Ureter (tissue), 1 donor: Measurements from ENCODE around the gene RRM2. TPM values are rescaled to one million over a fixed set of nuclear protein-coding genes. Genes with fewer than 3 reads are reported as not detected.

Experiments used
- DNase-seq: peaks from one replicate; pipeline ENCODE4 v3.0.0-alpha.2; 2020; ENCODE audit warnings: low spot score
- total RNA-seq: library from RNA; stranded (reverse); gene quantifications from one replicate; pipeline ENCODE4 v1.2.4, GENCODE V29; 2023
- donor health status: DM: yes; HTN: yes; CAD: no.

RRM2 gene
- 2.2 TPM for total RNA-seq

DNA sequence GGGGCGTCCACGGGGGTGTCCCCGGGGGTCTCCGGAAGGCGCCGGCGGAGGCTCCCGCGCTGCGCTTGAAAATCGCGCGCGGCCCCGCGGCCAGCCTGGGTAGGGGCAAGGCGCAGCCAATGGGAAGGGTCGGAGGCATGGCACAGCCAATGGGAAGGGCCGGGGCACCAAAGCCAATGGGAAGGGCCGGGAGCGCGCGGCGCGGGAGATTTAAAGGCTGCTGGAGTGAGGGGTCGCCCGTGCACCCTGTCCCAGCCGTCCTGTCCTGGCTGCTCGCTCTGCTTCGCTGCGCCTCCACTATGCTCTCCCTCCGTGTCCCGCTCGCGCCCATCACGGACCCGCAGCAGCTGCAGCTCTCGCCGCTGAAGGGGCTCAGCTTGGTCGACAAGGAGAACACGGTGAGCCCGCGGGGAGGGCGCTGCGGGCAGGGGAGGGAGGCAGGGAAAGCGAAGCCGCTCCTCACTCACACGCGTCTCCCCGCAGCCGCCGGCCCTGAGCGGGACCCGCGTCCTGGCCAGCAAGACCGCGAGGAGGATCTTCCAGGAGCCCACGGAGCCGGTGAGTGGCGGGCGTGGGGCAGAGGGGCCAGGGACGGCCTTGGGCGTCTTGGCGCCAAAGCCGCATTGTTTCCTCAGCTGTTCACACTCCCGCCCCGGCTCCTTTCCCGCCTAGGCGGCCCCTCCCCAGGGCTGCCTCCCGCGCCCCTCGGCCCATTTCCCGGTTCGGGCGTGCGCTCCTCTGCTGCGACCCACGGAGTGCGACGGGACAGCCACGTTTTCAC lies at the start of gene RRM2:
Gene RRM2, plus strand, starts transcription at position 240 of the 781 bp plus-strand sequence. Its CDS starts 60 bp downstream, at position 300.
- peak; percentile 93 for DNase-seq

DNA sequence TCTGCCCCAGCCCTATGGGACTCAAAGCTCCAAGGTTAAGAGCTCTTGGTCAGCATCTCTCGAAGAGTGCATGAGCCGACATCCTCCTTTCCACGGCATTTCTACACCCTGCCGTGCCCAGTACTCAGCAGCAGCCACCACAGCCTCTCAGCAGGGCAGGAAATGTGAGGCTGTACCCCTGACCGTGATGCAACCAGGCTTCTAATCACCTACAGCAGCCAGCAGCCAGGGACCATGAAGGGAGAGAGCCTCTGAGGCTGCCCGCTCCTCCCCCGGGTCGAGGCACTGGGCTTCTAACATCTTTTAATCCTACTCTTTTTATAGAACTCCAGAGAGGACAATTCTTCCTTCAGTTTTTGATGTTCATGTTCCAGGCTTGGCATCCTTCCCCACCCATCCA lies 48.8 kb upstream of the RRM2 start:
- DNase-seq, result no peak

DNA sequence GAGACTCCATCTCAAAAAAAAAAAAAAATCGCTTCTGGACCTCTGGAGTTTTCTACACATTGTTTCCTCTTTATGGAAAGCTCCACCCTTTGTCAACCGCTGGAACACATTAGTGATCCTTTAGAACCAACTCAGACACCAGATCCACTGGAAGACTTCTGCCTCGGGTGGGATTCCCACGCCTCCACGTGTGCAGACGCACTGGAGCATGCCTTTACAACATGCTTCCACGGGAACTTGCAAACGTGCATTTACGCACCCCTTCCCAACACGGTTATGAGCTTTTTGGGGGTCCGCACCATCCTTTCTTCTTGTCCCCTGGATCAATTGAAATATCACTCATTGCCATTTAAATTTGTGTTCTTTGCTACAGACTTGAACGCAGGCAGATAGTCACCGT lies 47.4 kb upstream of the RRM2 start:
- no peak for DNase-seq

DNA sequence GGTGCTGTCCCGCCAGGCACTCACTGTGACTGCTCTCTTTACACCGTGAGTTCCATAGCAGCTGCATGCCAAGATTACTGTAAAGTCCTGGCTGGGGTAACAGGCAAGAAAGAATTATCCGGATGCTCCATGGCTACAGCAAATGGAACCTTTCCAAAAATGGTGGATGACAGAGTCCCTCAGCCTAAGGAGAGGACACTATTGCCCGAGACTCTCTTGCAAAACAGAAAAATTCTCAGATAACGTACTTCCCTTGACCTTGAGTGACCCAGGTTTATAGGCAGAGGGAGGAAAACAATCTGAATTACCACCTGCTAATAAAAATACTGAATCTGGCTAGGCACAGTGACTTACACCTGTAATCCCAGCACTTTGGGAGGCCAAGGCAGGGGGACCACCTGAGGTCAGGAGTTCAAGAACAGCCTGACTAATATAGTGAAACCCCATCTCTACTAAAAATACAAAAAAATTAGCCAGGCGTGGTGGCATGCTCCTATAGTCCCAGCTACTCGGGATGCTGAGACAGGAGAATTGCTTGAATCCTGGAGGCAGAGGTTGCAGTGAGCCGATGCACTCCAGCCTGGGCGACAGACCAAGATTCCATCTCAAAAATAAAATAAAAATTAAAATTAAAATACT lies 46.8 kb upstream of the RRM2 start:
- DNase-seq, result no peak

DNA sequence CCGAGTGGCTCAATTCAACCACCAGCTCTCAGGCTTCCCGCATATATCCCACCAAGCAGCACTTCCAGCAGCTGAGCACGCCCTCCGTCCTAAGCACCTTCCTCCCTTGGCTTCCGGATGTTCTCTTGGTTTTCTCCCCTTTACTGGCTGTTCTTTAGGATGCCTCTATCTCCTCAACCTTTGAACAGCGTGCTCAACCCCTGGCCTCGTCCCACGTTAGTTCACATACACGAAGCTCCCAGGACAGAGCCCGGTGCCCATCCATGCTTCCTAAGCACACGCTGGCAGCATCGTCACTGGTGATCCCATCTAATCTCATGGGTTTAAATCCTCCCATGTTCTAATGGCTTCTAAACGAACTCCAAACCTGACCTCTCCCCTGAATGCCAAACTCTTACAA lies 46.0 kb upstream of the RRM2 start:
- DNase-seq, result no peak

DNA sequence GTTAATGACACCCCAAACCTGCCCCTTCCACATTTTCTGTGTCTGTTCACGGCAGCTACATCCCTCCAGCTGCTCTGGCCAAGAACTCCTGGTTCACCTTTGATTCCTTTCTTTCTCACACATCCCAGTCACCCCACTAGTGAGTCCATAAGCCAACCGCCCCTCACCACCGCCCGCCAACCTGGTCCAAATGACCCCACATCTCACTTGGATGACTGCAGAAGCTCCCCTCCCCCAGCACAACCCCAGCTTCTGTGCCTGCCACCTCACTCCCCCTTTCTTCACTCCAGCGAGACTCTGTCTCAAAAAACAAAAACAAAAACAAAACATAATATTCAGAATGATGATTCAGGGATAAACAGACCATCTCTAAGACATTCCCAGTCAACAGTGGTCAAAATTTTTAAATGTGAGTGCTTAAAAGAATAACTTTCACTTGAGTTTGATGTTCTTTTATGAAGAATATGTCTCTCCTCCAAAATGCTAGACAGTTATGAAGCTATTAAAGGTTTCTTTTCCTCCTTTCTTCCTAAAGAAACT lies 45.5 kb upstream of the RRM2 start:
- DNase-seq, result no peak

DNA sequence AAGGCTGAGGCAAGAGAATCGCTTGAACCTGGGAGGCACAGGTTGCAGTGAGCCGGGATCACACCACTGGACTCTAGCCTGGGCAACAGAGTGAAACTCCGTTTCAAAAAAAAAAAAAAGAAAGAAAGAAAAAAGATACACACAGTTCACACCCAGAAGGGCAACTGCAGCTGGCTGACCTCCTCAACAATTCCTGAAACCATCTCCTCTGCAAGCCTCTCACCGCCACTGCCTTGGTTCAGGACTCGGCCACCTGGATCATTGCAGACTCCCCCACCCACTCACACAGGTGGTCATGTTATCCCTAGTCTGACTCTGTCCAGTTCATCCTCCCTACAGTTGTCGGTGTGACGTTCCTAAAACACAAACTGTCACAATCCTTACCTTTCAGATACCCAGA lies 44.5 kb upstream of the RRM2 start:
- no peak for DNase-seq

DNA sequence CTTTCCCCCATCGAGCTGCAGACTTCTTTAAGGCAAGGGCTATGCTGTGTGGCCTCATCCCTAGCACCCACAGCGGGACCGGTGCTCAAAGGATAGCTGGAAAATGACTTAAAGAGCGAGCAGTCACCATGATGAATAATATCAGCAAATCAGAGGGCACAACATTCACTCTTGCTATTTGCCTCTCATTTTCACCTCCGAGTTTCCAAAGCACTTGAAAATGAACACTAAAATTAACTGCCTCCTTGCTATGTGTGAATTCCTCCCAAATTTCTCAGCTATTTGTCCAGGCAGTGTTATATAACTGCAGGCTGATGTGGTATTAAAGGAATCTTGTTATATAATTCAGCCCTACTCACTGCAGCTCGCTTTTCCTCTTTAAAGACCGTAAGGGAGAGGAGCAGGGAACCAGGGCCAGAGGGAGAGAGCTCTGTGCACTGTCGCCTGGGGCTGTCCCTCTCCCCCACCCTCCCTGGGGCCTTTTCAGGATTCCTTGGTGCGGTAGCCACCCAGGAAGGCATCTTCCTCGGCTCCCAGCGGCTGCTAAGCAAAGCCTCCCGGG lies 43.8 kb upstream of the RRM2 start:
- no peak for DNase-seq

DNA sequence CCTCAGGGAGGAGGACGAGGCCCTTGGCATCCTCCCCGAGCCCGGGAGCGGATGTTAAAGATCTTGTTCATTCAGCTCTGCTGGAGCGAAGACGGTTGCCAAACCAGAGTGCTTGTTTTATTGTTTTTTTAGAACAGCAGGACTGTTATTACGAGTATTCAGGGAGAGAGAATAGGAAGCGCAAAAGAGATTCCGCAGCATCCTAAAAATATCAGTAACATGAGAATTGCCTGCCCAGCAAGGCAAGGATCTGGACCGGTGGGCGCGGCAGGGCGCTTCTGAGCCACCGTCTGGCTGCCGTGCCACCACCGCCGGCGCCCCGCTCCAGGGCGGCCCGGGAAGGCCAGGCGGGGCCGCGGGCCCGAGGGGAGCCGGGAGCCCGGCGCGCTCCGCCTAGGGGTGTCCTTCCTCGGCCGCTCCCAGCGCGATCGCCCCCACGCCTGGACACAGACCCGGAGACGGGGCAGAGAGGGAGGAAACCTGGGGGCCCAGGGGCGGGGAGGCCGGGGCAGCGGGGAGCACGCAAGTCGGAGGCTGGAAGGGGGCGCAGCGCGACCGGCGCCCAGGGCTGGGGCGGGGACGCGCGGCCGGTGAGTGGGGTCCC lies 43.2 kb upstream of the RRM2 start:
- no peak for DNase-seq

DNA sequence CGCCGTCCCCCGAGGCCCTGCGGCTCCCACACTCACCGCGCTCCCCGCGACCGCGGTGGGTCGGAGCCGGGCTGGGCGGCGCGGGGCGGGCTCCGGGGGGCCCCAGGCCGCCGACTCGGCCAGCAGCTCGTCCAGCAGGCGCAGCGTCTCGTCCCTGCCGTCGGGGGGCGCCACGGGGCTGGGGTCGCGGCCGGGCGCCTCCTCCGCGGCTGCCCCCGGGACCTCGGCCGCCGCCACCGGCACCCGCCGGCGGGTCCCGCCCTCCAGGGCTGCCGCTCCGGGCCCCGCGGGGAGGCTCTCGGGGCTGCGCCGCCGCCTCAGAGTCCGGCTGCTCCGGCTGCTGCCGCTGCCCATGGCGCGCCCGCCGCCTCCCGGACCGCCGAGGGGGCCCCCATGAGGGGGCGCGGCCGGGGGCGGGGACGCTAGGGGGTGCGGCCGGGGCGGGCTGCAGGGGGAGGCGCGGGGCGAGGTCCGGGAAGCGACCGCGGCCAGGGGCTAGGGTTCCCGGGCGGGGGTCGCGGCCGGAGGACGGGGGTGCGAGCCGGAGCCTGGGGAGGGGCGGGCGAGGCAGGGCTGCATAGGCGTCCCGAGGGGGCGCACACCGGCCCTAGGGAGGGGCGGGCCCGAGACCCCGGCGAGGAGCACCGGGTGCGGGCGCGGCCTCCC lies 42.5 kb upstream of the RRM2 start, which contains the start of gene CYS1:
Gene CYS1, minus strand, starts transcription at position 542 of the 666 bp plus-strand sequence. Its CDS starts 188 bp downstream, at position 354.
- DNase-seq, result no peak

DNA sequence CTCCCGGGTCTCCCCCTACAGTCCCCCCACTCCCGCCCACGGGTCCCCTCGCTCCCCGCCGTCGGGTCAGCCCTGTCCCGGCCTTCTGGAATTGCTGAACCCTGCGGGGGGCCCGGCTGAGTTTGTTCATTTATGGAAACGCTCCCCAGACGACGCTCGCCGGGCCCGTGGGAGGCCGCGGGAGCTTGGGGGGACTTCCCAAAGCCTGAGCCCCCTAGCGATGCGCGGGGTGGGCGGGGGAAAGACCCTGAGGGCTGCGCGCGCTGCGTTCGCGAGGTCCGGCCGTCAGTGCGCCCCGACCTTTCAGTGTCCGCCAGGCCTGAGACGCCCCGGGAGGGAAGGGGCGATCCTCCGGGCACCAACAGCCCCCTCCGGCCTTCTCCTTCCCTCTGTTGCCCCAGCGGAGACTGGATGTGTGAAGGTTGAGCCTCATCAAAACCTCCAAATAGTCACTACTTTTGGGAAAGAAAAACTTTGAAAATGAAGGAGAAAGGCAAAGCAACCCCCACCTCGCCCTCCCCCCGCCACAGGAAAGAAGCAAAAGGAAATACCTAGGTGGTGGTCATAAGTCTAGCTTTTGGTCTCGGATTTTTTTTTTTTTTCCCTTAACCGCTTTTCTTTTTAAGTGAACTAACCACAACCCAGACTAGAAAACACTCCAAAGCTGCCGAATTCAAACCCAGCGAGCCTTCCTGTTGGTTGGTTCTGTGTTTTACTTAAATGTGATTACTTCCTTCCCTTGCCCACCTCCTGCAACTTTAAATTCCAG lies 41.8 kb upstream of the RRM2 start:
- no peak for DNase-seq

DNA sequence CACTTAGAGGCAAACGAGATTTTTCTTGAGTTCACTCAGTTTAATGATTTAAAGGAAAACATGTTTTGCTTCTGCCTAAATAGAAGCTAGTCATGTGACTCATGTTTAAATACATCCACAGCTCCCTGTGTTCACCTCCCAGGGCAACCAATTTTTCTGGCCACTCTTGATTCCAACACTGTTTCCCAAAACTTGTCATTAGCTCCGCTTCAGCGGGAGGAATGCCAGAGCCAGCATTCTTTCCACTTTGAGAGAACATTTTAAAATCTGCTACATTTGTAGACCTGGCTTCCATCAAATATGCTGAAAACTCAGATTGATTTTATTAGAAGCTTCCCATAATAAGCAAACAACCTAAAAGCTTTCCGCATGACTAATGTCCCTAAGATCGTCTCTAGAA lies 39.5 kb upstream of the RRM2 start:
- no peak for DNase-seq

DNA sequence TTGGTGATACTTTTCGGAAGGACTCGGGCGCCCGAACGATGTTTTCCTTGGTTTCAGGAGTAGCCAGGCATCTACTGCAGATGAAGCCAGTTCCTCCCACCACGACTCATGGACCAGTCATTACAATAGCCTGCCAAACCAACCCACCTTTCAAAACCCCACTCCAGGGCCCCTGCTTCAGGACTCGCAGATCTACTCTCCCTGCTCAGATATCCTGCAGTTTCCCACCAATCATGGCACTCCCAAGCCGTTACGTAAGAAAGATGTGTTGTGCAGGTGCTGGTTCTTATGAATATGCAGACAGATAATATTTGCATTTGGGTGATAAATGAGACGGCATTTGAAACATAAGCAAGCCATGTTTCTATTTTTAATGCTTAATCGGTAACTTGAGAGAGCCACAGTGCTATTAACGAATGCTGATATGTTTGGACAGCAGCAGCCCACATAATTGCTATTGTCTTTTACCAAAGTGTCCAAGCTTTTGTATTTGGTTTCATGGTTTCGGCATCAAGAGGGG lies 38.8 kb upstream of the RRM2 start:
- no peak for DNase-seq

DNA sequence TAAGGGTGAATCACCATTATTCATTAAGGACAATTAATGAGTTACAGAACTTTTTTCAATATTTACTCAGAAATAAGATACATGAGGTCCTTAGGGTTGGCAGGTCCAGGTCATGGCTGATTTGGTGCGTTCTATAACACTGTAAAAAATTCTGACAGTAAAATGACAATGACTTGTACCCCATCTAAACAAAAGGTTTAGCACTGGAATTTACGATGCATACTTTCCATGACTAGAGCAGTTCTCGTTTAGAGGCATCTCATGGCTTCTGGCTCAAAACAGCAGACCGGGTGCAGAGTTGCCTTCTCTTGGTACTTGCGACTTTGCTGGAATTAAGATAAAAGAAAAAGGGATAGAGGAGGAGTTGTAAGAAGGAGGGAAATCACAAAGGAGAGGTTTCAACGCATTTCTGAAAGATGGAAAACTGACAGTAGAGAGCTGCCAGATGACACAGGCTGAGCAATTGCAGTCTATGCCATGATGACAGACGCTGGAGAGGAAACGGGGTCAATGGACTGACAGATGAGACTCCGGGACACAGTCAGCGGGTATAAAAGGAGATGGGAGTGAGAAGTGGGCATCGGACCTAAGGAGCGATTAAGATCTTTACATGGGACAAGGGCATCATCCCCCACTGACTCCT lies 38.2 kb upstream of the RRM2 start:
- no peak for DNase-seq

DNA sequence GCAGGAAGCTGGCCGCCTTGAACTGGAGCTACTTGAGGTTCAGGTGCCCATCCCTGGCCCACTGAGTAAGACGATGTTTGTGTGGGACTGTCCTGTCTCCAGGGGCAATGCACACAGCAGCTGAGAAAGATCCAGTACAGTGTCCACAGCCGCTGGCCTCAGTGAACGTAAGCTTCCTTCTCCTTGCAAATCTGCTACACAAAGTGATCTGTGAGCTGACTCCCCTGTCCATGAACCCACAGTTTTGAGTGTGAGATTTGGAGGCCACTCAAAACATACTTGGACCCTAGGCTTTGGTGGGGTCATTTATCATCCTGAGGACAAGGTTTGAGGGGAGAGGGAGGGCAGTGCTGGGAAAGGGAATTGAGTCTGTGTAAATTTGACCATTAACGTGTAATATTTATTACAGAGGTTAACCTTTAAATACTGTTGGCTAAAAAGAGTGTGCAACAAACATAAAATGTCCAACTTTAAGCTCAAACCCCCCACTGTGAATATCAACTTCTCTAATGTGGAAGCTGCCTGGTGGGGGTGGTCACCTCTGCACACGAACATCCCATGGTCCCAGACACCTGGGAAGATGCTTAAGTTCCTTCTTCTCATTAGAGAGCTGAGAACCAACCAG lies 37.4 kb upstream of the RRM2 start:
- DNase-seq, result no peak

DNA sequence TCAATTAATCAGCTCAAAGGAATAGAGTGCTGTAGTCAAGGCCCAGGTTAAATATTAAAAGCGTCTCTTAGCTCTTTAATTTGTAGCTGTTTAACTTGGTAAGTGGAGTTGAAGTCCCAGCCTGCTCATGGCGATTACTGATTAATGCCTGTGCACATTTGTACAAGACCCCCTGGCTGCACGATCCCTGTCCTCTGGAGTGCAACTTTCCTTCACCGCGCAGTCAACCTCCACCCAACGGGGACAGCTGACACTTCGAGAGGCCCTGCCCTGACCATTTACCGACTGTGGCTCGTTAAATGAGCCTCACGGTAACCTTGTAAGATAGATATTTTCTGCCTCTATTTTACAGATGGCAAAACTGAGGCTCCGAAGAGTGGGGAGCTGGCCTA lies 36.9 kb upstream of the RRM2 start:
- no peak for DNase-seq

DNA sequence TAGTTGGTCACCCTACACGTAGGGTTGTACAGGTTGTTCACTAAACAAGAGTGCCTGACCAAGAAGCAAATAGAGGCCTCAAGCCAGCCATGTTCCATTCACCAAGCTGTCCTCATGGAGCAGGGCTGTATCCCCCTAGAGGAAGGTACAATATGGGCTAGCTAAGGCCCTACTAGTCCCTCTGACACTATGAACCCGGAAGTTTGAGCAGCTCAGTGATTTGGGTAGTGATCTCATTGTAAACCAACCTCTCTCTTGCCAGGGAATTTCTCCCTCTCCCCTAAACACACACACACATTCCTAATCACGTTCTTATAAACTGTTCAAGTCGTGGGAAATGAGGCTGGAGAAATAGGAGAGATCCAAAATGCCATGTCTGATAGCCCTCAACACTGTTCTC lies 35.6 kb upstream of the RRM2 start:
- no peak for DNase-seq

DNA sequence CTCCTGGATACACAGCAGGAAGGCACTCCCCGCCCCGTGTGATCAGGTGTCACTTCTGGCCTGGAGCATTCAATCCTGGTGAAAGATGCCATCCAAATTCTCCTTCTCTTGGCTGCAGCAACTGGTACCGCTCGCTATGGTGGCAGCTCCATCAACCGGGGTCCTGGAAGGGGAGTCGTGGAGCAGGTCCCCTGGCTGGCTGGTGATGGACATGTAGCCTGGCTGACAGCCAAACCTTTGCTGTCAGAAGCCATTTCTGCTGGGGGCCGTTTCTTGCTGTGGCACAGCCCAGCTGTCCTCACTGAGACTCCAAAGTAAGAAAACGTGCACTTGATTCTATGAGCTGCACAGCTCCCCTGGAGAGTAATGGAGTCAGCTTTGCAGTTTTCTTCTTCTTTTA lies 35.2 kb upstream of the RRM2 start:
- no peak for DNase-seq

DNA sequence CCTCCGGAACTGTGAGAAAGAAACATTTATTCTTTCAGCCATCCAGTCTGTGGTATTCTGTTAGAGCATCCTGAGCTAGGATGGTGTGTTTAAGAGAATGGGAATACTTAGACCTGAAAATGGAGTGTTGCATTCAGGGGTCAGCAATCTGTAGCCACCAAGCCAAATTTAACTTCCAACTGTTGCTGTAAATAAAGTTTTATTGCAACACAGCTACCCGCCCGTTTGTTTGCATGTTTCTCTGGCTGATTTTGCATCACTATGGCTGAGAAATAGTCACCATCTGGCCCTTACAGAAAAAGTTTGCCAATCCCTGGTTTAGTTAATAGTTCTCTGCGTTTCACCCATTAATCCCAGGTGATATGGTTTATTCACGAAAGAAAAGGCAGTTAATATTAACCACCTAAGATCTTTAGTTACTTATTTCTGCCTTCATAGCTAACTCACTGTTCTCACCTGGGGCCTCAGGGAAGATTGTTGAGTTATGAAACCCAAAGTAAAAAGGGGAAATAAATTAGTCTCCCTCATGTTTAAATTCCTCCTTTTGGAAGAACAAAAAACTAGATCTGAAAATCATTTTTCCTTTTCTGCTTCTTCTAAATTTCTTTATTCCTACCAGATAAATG lies 32.9 kb upstream of the RRM2 start:
- no peak for DNase-seq
